CD4-positive, CD25-positive, alpha-beta regulatory T cell (primary cell): ENCODE data around the gene ESM1. TPM values are rescaled to one million over a fixed set of nuclear protein-coding genes. Genes with fewer than 3 reads are reported as not detected.
A peak's percentile ranks its signal among the peaks of the same experiment; 100 is the strongest.

ENCODE experiments used
- ATAC-seq, 2 donors: fragments of 150-1000 bp; cut with Tn5 transposase; one replicate each; pipeline ENCODE4 v1.10.0; 2021; ENCODE audit warnings: low read depth in 2 of 2, moderate number of reproducible peaks in 2 of 2, moderate library complexity in 1 of 2
- DNase-seq, 3 donors: peaks; one replicate each; pipeline versions ENCODE4 v3.0.0 to v3.0.0-alpha.2; 2012 to 2022; ENCODE audit warnings: mixed read lengths in 1 of 3
- H3K27ac ChIP-seq: one replicate; pipeline ENCODE4 v1.7.0; 2013; ENCODE audit warnings: mild to moderate bottlenecking, low read length; ENCODE audit not compliant: insufficient read depth, poor library complexity, severe bottlenecking
- H3K27me3 ChIP-seq: one replicate; pipeline ENCODE4 v1.7.0; 2013; ENCODE audit warnings: low read length; ENCODE audit not compliant: control insufficient read depth, insufficient read depth
- H3K36me3 ChIP-seq: one replicate; pipeline ENCODE4 v1.7.0; 2013; ENCODE audit warnings: mild to moderate bottlenecking, low read length, moderate library complexity; ENCODE audit not compliant: control insufficient read depth, insufficient read depth
- H3K4me1 ChIP-seq: 2 replicates; pipeline ENCODE4 v1.7.0; 2013; ENCODE audit warnings: mild to moderate bottlenecking, low read length; ENCODE audit not compliant: insufficient read depth, control insufficient read depth, poor library complexity, severe bottlenecking
- H3K4me3 ChIP-seq: one replicate; pipeline ENCODE4 v1.7.0; 2013; ENCODE audit warnings: low read depth, mild to moderate bottlenecking, low read length, moderate library complexity
- H3K9me3 ChIP-seq, 2 experiments: 1 replicate in 1 of 2; 2 replicates in 1 of 2; pipeline ENCODE4 v1.7.0; 2013; ENCODE audit warnings: low read length in 2 of 2, mild to moderate bottlenecking in 1 of 2, moderate library complexity in 1 of 2; ENCODE audit not compliant: control insufficient read depth in 2 of 2
- H3K27ac Mint-ChIP-seq, 3 donors: one replicate each; pipeline ENCODE4 v1.8.0; 2020 to 2022; ENCODE audit warnings: mild to moderate bottlenecking in 3 of 3, mixed read lengths in 3 of 3, moderate library complexity in 2 of 3
- H3K27me3 Mint-ChIP-seq: one replicate; pipeline ENCODE4 v1.8.0; 2022; ENCODE audit warnings: mild to moderate bottlenecking, mixed read lengths
- H3K36me3 Mint-ChIP-seq: one replicate; pipeline ENCODE4 v1.8.0; 2020; ENCODE audit warnings: mixed read lengths
- H3K4me1 Mint-ChIP-seq, 4 donors: one replicate each; pipeline ENCODE4 v1.8.0; 2020 to 2022; ENCODE audit warnings: mixed read lengths in 4 of 4, mild to moderate bottlenecking in 1 of 4
- H3K4me3 Mint-ChIP-seq, 4 donors: one replicate each; pipeline ENCODE4 v1.8.0; 2020 to 2022; ENCODE audit warnings: mild to moderate bottlenecking in 4 of 4, mixed read lengths in 4 of 4, moderate library complexity in 3 of 4
- H3K9me3 Mint-ChIP-seq, 7 donors: one replicate each; pipeline ENCODE4 v1.8.0; 2020 to 2022; ENCODE audit warnings: mixed read lengths in 7 of 7, mild to moderate bottlenecking in 3 of 7, moderate library complexity in 2 of 7
- polyA plus RNA-seq, 4 donors: library from polyadenylated mRNA; unstranded; fragments of 300-500 nt; fragmentation: Illumina TruSeq; gene quantifications; one replicate each; pipeline ENCODE4 v1.2.3, GENCODE V29; 2021
- total RNA-seq: library from RNA; stranded (reverse); gene quantifications from one replicate; pipeline ENCODE4 v1.2.3, GENCODE V29; 2022

The ESM1 gene
- total and polyA plus RNA-seq, 5 donors from 2014 or later, result 0.25 to 0.68 (median 0.41) TPM; not detected in 1

GRCh38 chr5:54981928-54982327 lies 3.5 kb downstream of the ESM1 start:
- no peak overlapping the region for H3K4me3 ChIP-seq
- peaks cover 12% of the 10 kb centered on the region for H3K27me3 Mint-ChIP-seq
- no peaks in the 10 kb centered on the region for H3K36me3 Mint-ChIP-seq
- H3K4me3 Mint-ChIP-seq, result no peak overlapping the region
- H3K4me1 ChIP-seq, result no peaks in the 10 kb centered on the region
- no peak overlapping the region for H3K27ac Mint-ChIP-seq
- H3K9me3 Mint-ChIP-seq, result peaks cover 0 to 1% (median 0%) of the 10 kb centered on the region in 7 donors
- no peaks in the 10 kb centered on the region for H3K9me3 ChIP-seq
- ATAC-seq (no peak), DNase-seq (no peak)
- H3K36me3 ChIP-seq, result no peaks in the 10 kb centered on the region
- peaks cover 6 to 36% (median 20%) of the 10 kb centered on the region in 4 donors for H3K4me1 Mint-ChIP-seq
- peaks cover 2% of the 10 kb centered on the region for H3K27me3 ChIP-seq
- no peak overlapping the region for H3K27ac ChIP-seq

GRCh38 chr5:54975701-54976100 lies 9.7 kb downstream of the ESM1 start:
- H3K27me3 ChIP-seq, result peaks cover 6% of the 10 kb centered on the region
- no peak overlapping the region for H3K4me3 ChIP-seq
- H3K27me3 Mint-ChIP-seq, result peaks cover 17% of the 10 kb centered on the region
- no peaks in the 10 kb centered on the region for H3K9me3 ChIP-seq
- H3K27ac ChIP-seq, result no peak overlapping the region
- no peaks in the 10 kb centered on the region for H3K36me3 Mint-ChIP-seq
- H3K4me1 Mint-ChIP-seq, result peaks cover 0 to 13% (median 4%) of the 10 kb centered on the region in 4 donors
- H3K4me3 Mint-ChIP-seq, result no peak overlapping the region
- DNase-seq (no peak), ATAC-seq (no peak)
- H3K27ac Mint-ChIP-seq, result no peak overlapping the region
- H3K9me3 Mint-ChIP-seq, result peaks cover 0 to 1% (median 0%) of the 10 kb centered on the region in 7 donors
- no peaks in the 10 kb centered on the region for H3K36me3 ChIP-seq
- H3K4me1 ChIP-seq, result no peaks in the 10 kb centered on the region

GRCh38 chr5:54969856-54970828 lies 15.3 kb downstream of the ESM1 start:
- Mint-ChIP-seq H3K4me3 (no peak overlapping the region), H3K36me3 (no peaks in the 10 kb centered on the region), H3K9me3 (no peaks in the 10 kb centered on the region), H3K27me3 (peaks cover 10% of the 10 kb centered on the region), H3K4me1 (no peaks in the 10 kb centered on the region), H3K27ac (no peak overlapping the region)
- Histone ChIP-seq H3K4me3 (no peak overlapping the region), H3K36me3 (no peaks in the 10 kb centered on the region), H3K9me3 (no peaks in the 10 kb centered on the region), H3K27ac (no peak overlapping the region), H3K27me3 (peaks cover 5% of the 10 kb centered on the region), H3K4me1 (no peaks in the 10 kb centered on the region)
- no peak for ATAC-seq
- no peak for DNase-seq

- no peaks in the 10 kb centered on the region for H3K4me1 ChIP-seq
- Mint-ChIP-seq H3K27ac (no peak overlapping the region), H3K4me3 (no peak overlapping the region), H3K27me3 (peaks cover 6% of the 10 kb centered on the region), H3K9me3 (peaks cover 0 to 2% (median 0%) of the 10 kb centered on the region in 7 donors), H3K4me1 (peaks cover 0 to 6% (median 0%) of the 10 kb centered on the region in 4 donors), H3K36me3 (no peaks in the 10 kb centered on the region)
- peaks cover 5% of the 10 kb centered on the region for H3K27me3 ChIP-seq
- ATAC-seq (no peak), DNase-seq (no peak)
- no peaks in the 10 kb centered on the region for H3K9me3 ChIP-seq
- no peak overlapping the region for H3K27ac ChIP-seq
- H3K4me3 ChIP-seq, result no peak overlapping the region
- no peaks in the 10 kb centered on the region for H3K36me3 ChIP-seq
Measured at GRCh38 chr5:54969242-54969641, 16.2 kb downstream of the ESM1 start.

- no peak overlapping the region for H3K4me3 ChIP-seq
- no peak overlapping the region for H3K27ac ChIP-seq
- H3K36me3 ChIP-seq, result no peaks in the 10 kb centered on the region
- no peaks in the 10 kb centered on the region for H3K36me3 Mint-ChIP-seq
- no peak for DNase-seq
- no peak for ATAC-seq
- H3K4me1 ChIP-seq, result no peaks in the 10 kb centered on the region
- H3K27ac Mint-ChIP-seq, result peak overlapping the region in 1 of 3 donors; percentile 1
- no peak overlapping the region for H3K4me3 Mint-ChIP-seq
- no peaks in the 10 kb centered on the region for H3K9me3 ChIP-seq
- H3K4me1 Mint-ChIP-seq, result peaks cover 0 to 6% (median 1%) of the 10 kb centered on the region in 4 donors
- no peaks in the 10 kb centered on the region for H3K27me3 ChIP-seq
- H3K9me3 Mint-ChIP-seq, result peaks cover 0 to 2% (median 0%) of the 10 kb centered on the region in 7 donors
- peaks cover 12% of the 10 kb centered on the region for H3K27me3 Mint-ChIP-seq
Measured at GRCh38 chr5:54965806-54966205, 19.6 kb downstream of the ESM1 start.

- Mint-ChIP-seq H3K27me3 (peaks cover 16% of the 10 kb centered on the region), H3K36me3 (no peaks in the 10 kb centered on the region), H3K4me3 (no peak overlapping the region), H3K27ac (no peak overlapping the region), H3K9me3 (peaks cover 0 to 2% (median 0%) of the 10 kb centered on the region in 7 donors), H3K4me1 (peaks cover 0 to 6% (median 1%) of the 10 kb centered on the region in 4 donors)
- Histone ChIP-seq H3K4me3 (no peak overlapping the region), H3K4me1 (no peaks in the 10 kb centered on the region), H3K27ac (no peak overlapping the region), H3K27me3 (peaks cover 3% of the 10 kb centered on the region), H3K36me3 (no peaks in the 10 kb centered on the region), H3K9me3 (no peaks in the 10 kb centered on the region)
- no peak for ATAC-seq
- DNase-seq, result no peak
Measured at GRCh38 chr5:54964405-54964804, 21.0 kb downstream of the ESM1 start.

GRCh38 chr5:54959673-54960418 lies 25.5 kb downstream of the ESM1 start:
- peaks cover 0 to 10% (median 5%) of the 10 kb centered on the region in 4 donors for H3K4me1 Mint-ChIP-seq
- peaks cover 6% of the 10 kb centered on the region for H3K27me3 ChIP-seq
- H3K4me3 ChIP-seq, result no peak overlapping the region
- no peak overlapping the region for H3K27ac Mint-ChIP-seq
- H3K4me1 ChIP-seq, result peaks cover 3% of the 10 kb centered on the region
- H3K36me3 ChIP-seq, result no peaks in the 10 kb centered on the region
- peaks cover 29% of the 10 kb centered on the region for H3K27me3 Mint-ChIP-seq
- ATAC-seq, result no peak
- H3K4me3 Mint-ChIP-seq, result no peak overlapping the region
- H3K9me3 Mint-ChIP-seq, result peaks cover 0 to 2% (median 0%) of the 10 kb centered on the region in 7 donors
- H3K36me3 Mint-ChIP-seq, result no peaks in the 10 kb centered on the region
- peak in 1 of 3 donors; percentile 57 for DNase-seq
- no peak overlapping the region for H3K27ac ChIP-seq
- no peaks in the 10 kb centered on the region for H3K9me3 ChIP-seq
